Ovary (tissue), 3 donors: ENCODE data around the gene TSKU.

Experiments used
- EP300 ChIP-seq: sonication (generic); formaldehyde crosslinking; IDR thresholded peaks from one replicate; pipeline ENCODE4 v1.6.1; 2017; ENCODE audit warnings: antibody characterized with exemption
- POLR2A ChIP-seq: fragments of 450-650 bp; IDR thresholded peaks from one replicate; pipeline ENCODE4 v1.6.1; 2017; ENCODE audit warnings: antibody characterized with exemption, mild to moderate bottlenecking, moderate library complexity
- TF ChIP-seq, protein P1 (sequence below), 3 donors: fragments of 450-650 bp in 2 of 3; fragments of 200-600 bp in 1 of 3; IDR thresholded peaks; one replicate each; pipeline versions ENCODE4 v1.5.1 to v1.8.0; 2016 to 2022; ENCODE audit warnings: antibody characterized with exemption in 3 of 3, mild to moderate bottlenecking in 1 of 3
- donor health status: DM: no; HTN: no; CAD: no.

DNA sequence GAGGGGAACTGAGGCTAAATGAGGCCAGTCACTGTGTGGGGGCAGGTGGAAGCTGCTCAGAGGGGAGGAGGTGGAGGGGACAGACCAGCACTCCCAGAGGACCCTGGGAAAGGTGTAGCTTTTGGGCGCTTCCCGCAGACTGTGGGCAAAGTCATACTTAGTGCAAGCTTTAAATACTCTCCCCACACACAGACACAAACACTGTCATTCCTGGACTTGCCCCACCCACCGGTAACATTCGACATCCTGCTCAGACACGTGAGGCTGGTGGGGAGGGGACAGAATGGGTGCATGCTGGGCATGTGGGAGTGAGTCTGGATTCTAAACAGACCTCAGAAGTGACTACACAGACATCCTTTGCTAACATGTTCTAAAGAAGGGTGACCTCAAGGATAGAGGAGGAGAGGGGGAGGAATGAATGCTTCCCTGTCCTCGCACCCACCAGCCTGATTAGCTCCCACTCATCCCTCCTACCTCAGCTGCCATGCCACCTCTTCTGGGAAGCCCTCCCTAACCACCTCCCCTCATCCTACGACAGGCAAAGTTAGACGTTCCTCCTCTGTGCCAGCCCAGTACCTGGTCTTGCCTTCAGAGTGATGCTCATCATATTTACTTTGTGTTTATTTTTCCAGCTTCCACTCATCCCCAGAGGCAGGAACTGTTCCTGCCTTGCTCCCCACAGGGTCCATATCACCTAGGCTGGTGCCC, 22.2 kb downstream of the TSKU start:
- TF ChIP-seq, protein P1, sequence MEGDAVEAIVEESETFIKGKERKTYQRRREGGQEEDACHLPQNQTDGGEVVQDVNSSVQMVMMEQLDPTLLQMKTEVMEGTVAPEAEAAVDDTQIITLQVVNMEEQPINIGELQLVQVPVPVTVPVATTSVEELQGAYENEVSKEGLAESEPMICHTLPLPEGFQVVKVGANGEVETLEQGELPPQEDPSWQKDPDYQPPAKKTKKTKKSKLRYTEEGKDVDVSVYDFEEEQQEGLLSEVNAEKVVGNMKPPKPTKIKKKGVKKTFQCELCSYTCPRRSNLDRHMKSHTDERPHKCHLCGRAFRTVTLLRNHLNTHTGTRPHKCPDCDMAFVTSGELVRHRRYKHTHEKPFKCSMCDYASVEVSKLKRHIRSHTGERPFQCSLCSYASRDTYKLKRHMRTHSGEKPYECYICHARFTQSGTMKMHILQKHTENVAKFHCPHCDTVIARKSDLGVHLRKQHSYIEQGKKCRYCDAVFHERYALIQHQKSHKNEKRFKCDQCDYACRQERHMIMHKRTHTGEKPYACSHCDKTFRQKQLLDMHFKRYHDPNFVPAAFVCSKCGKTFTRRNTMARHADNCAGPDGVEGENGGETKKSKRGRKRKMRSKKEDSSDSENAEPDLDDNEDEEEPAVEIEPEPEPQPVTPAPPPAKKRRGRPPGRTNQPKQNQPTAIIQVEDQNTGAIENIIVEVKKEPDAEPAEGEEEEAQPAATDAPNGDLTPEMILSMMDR (IDR thresholded peaks at IDR 0.05) = no peak
- no peak for TF ChIP-seq EP300
- no peak for TF ChIP-seq POLR2A
